Activated CD4-positive, alpha-beta T cell treated with anti-CD3 and anti-CD28 coated beads, Interleukin-2, amount 50 U/mL, for 4 hours (primary cell): ENCODE results near the gene SLC37A1.

ENCODE experiments used
- DNase-seq, 2 experiments: peaks; one replicate each; pipeline ENCODE4 v3.0.0-alpha.2; 2020

SLC37A1 gene

GRCh38 chr21:42508371-42508770 is 5.3 kb upstream of the SLC37A1 start:
- no peak for DNase-seq

GRCh38 chr21:42509244-42509643 is 4.4 kb upstream of the SLC37A1 start:
- no peak for DNase-seq

- no peak for DNase-seq
These were observed 1.2 kb upstream of the SLC37A1 start for GRCh38 chr21:42512346-42513034.

- DNase-seq = peak; percentile 56 to 65
These were observed 582 bp downstream of the SLC37A1 start for GRCh38 chr21:42513985-42514882.

GRCh38 chr21:42514883-42515228 is 1.2 kb downstream of the SLC37A1 start:
- DNase-seq = no peak

GRCh38 chr21:42515708-42516502 is 2.3 kb downstream of the SLC37A1 start:
- no peak for DNase-seq

- DNase-seq = no peak
These were observed 4.6 kb downstream of the SLC37A1 start for GRCh38 chr21:42518215-42518614.

- DNase-seq = no peak
These were observed 5.0 kb downstream of the SLC37A1 start for GRCh38 chr21:42518626-42519025.

- no peak for DNase-seq
These were observed 7.1 kb downstream of the SLC37A1 start for GRCh38 chr21:42520628-42521253.

- DNase-seq = no peak
These were observed 7.7 kb downstream of the SLC37A1 start for GRCh38 chr21:42521384-42521783.

GRCh38 chr21:42521805-42522204 is 8.2 kb downstream of the SLC37A1 start:
- DNase-seq = no peak

GRCh38 chr21:42522271-42522670 is 8.6 kb downstream of the SLC37A1 start:
- DNase-seq = no peak

GRCh38 chr21:42522771-42523170 is 9.1 kb downstream of the SLC37A1 start:
- DNase-seq = no peak

GRCh38 chr21:42523211-42523610 is 9.6 kb downstream of the SLC37A1 start:
- no peak for DNase-seq

GRCh38 chr21:42523941-42524340 is 10.3 kb downstream of the SLC37A1 start:
- DNase-seq = no peak

GRCh38 chr21:42524341-42525028 is 10.8 kb downstream of the SLC37A1 start:
- DNase-seq = no peak

GRCh38 chr21:42525029-42525581 is 11.5 kb downstream of the SLC37A1 start:
- no peak for DNase-seq

- no peak for DNase-seq
These were observed 12.2 kb downstream of the SLC37A1 start for GRCh38 chr21:42525676-42526378.

GRCh38 chr21:42526379-42526727 is 12.7 kb downstream of the SLC37A1 start:
- no peak for DNase-seq

- DNase-seq = no peak
These were observed 13.5 kb downstream of the SLC37A1 start for GRCh38 chr21:42527127-42527488.

- DNase-seq = peak; percentile 14 to 20
These were observed 14.0 kb downstream of the SLC37A1 start for GRCh38 chr21:42527489-42528158.
